Tibial artery (tissue), 4 donors: ENCODE results near the gene TTF1.

Source experiments
- DNase-seq, 2 donors: peaks; one replicate each; pipeline ENCODE4 v3.0.0-alpha.2; 2019
- H3K27ac ChIP-seq, 2 donors: fragments of 200-600 bp; sonication (generic) in 1 of 2; 1 replicate in 1 of 2; 2 replicates in 1 of 2; pipeline ENCODE4 v1.5.1; 2018 to 2019; ENCODE audit warnings: mild to moderate bottlenecking in 1 of 2
- H3K27me3 ChIP-seq, 2 donors: fragments of 200-600 bp; sonication (generic) in 1 of 2; one replicate each; pipeline versions ENCODE4 v1.5.1 to v1.6.0; 2016 to 2019
- H3K36me3 ChIP-seq, 3 donors: fragments of 200-600 bp; sonication (generic) in 2 of 3; one replicate each; pipeline ENCODE4 v1.5.1; 2016 to 2019; ENCODE audit warnings: mild to moderate bottlenecking in 2 of 3
- H3K4me1 ChIP-seq, 4 donors: fragments of 200-600 bp; sonication (generic) in 2 of 4; 1 replicate in 3 of 4; 2 replicates in 1 of 4; pipeline ENCODE4 v1.5.1; 2016 to 2019
- H3K4me3 ChIP-seq, 2 donors: fragments of 200-600 bp; sonication (generic) in 1 of 2; 1 replicate in 1 of 2; 2 replicates in 1 of 2; pipeline ENCODE4 v1.5.1; 2018 to 2019; ENCODE audit warnings: mild to moderate bottlenecking in 2 of 2
- H3K9me3 ChIP-seq, 3 donors: fragments of 200-600 bp; sonication (generic) in 1 of 3; one replicate each; pipeline ENCODE4 v1.5.1; 2016 to 2019
- intact Hi-C: fragments of 100-400 bp; cut with DNase I; formaldehyde crosslinking; loops from one replicate; pipeline ENCODE4 v1.15.0; 2023; ENCODE audit warnings: low total_unique reads
- TF ChIP-seq, protein P1 (sequence below), 2 experiments: fragments of 200-600 bp in 1 of 2; fragments of 450-650 bp in 1 of 2; IDR thresholded peaks; one replicate each; pipeline ENCODE4 v1.5.1; 2017 to 2019; ENCODE audit warnings: antibody characterized with exemption in 2 of 2, mild to moderate bottlenecking in 1 of 2, moderate library complexity in 1 of 2

Gene TTF1

DNA sequence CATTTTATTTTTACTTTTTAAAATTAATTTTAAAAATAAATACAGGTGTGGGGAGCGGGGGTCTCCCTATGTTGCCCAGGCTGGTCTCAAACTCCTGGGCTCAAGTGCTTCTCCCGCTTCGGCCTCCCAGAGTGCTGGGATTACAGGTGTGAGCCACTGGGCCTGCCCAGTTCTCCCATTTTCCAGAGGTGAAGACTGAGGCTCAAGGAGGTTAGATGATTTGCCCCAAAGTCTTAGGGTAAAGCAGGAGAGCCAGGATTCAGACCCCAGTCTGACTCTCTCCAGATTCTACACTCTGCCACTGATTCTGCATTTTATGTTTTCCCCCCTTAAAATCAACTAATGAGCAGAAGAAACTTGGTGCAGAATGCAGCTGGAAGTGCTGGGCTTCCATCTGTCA, 40.2 kb upstream of the TTF1 start:
- H3K4me1 ChIP-seq: no peaks in the 10 kb centered on the region
- intact Hi-C loops: no loop called here
- TF ChIP-seq, protein P1, sequence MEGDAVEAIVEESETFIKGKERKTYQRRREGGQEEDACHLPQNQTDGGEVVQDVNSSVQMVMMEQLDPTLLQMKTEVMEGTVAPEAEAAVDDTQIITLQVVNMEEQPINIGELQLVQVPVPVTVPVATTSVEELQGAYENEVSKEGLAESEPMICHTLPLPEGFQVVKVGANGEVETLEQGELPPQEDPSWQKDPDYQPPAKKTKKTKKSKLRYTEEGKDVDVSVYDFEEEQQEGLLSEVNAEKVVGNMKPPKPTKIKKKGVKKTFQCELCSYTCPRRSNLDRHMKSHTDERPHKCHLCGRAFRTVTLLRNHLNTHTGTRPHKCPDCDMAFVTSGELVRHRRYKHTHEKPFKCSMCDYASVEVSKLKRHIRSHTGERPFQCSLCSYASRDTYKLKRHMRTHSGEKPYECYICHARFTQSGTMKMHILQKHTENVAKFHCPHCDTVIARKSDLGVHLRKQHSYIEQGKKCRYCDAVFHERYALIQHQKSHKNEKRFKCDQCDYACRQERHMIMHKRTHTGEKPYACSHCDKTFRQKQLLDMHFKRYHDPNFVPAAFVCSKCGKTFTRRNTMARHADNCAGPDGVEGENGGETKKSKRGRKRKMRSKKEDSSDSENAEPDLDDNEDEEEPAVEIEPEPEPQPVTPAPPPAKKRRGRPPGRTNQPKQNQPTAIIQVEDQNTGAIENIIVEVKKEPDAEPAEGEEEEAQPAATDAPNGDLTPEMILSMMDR (IDR thresholded peaks at IDR 0.05): no peak
- no peak for DNase-seq
- peaks cover 0 to 39% of the 10 kb centered on the region in 2 donors for H3K27me3 ChIP-seq
- H3K4me3 ChIP-seq: no peak overlapping the region
- no peak overlapping the region for H3K27ac ChIP-seq
- no peaks in the 10 kb centered on the region for H3K9me3 ChIP-seq
- H3K36me3 ChIP-seq: no peaks in the 10 kb centered on the region

DNA sequence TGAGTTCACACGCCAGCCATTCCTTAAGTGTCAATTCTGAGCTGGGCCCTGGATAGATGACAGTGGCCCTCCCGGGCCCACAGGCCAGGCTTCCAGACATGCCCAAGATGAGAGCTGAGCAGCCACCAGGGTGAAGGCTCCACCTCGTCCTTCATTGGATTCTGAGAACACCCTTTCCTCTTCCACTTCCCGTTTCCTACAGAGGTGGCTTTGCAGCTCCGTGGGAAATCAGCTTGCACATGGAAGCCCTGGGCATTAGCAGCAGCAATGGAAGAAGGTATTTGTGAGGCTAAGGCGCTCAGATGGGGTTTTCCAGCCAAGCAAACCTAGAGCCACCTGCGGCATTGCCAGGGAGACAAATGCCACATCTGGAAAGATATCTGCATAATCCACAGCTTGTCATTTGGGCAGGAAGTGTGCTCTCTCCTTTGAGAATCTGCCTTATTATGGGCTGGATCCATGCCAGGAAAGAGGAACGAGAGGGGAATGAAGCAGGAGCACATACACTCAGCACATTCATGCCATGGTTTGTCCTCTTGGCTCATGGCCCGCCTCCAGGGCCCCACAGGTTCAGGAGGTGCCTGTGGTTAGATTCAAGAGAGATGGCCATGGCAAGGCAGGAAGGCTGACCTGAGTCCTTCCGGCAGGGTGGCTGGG, 37.4 kb upstream of the TTF1 start:
- H3K4me3 ChIP-seq: no peak overlapping the region
- TF ChIP-seq, protein P1 (IDR thresholded peaks at IDR 0.05): no peak
- H3K27ac ChIP-seq: no peak overlapping the region
- intact Hi-C loops: no loop called here
- no peaks in the 10 kb centered on the region for H3K9me3 ChIP-seq
- H3K27me3 ChIP-seq: peaks cover 0 to 51% of the 10 kb centered on the region in 2 donors
- no peaks in the 10 kb centered on the region for H3K36me3 ChIP-seq
- no peaks in the 10 kb centered on the region for H3K4me1 ChIP-seq
- no peak for DNase-seq

DNA sequence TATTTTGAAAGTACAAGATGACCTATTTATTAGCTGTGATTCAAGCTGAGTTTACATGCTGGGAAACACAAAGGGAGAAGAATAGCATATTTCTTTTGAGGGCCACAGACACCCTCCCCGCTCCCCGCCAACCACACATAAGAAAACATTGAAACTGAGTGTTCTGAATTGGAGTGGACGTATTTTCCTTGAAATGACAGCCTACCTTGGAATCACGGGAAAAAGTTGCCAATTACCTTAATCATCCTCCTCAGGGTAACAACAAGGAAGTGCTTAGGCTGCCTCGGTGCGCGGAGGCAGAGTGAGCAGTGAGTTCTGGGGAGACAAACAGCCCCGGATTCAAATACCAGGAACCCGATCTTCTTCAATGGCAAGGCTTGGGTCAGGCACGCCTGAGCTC, 34.8 kb upstream of the TTF1 start:
- TF ChIP-seq, protein P1 (IDR thresholded peaks at IDR 0.05): no peak
- Histone ChIP-seq H3K36me3 (no peaks in the 10 kb centered on the region), H3K4me1 (no peaks in the 10 kb centered on the region), H3K4me3 (no peak overlapping the region), H3K27me3 (peaks cover 0 to 53% of the 10 kb centered on the region in 2 donors), H3K27ac (no peak overlapping the region), H3K9me3 (no peaks in the 10 kb centered on the region)
- intact Hi-C loops: no loop called here
- DNase-seq: no peak

DNA sequence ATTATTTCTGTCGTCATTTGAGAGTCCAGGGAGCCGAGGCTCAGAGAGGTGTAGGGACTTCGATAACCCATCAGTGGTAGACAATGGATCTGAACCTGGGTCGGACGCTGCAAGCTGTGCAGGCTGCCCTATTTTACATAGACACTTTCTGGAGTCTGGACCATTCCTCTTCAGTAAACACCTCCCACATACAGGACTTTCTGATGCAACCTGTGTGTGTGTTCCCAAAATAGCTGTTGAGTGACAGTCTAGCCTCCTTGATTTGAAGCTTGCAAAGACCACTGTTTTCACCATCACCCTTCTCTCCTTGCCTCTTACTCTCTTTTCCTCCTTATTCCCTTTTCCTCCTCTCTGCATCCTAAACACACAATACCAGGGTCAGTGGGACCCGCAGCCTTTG, 34.1 kb upstream of the TTF1 start:
- no peaks in the 10 kb centered on the region for H3K9me3 ChIP-seq
- H3K27ac ChIP-seq: no peak overlapping the region
- H3K4me1 ChIP-seq: no peaks in the 10 kb centered on the region
- TF ChIP-seq, protein P1 (IDR thresholded peaks at IDR 0.05): no peak
- no peak for DNase-seq
- peaks cover 0 to 52% of the 10 kb centered on the region in 2 donors for H3K27me3 ChIP-seq
- H3K36me3 ChIP-seq: no peaks in the 10 kb centered on the region
- intact Hi-C loops: no loop called here
- H3K4me3 ChIP-seq: no peak overlapping the region

DNA sequence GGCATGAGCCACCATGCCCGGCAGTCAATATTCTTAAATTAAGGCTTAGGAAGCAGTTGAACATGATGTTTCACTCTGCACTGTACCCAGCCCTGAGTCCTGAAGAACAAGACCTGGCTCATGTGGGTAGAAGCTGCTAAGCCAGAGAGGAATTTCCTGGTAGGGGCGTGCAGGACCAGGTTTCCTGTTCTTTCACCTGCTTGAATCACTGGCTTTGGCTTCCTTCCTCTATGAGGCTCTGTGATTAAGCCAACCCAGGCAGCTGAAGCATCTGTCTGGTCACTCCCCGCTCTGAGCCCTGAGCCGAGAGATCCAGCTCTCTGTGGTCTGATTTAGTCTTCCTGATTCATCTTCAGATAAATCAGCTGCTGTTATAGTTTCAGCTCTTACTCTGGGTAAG, 32.5 kb upstream of the TTF1 start:
- DNase-seq: no peak
- Histone ChIP-seq H3K4me1 (no peaks in the 10 kb centered on the region), H3K27ac (no peak overlapping the region), H3K4me3 (no peak overlapping the region), H3K27me3 (peaks cover 0 to 50% of the 10 kb centered on the region in 2 donors), H3K9me3 (no peaks in the 10 kb centered on the region), H3K36me3 (no peaks in the 10 kb centered on the region)
- TF ChIP-seq, protein P1 (IDR thresholded peaks at IDR 0.05): no peak
- intact Hi-C loops: no loop called here

DNA sequence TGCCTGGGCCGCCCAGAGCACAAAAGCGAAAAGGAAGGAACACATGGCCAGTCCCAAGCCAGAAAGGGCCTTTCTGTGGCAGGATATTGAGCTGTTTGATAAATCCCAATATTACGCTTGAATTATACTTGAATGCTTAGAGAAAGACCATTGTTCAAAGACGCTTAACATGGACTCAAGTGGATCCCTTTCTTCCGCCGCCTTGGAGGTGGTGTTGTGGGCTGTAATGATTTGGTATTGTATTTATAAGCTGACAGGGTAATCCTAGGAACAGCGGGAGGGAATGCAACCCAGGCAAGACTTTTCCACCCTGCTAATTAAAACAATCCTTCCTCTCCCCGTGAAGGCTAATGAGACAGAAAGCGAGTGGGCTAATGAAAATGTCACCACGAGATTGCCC, 28.2 kb upstream of the TTF1 start:
- Histone ChIP-seq H3K4me1 (no peaks in the 10 kb centered on the region), H3K4me3 (no peak overlapping the region), H3K36me3 (no peaks in the 10 kb centered on the region), H3K27me3 (peaks cover 0 to 50% of the 10 kb centered on the region in 2 donors), H3K9me3 (no peaks in the 10 kb centered on the region), H3K27ac (no peak overlapping the region)
- intact Hi-C loops: no loop called here
- TF ChIP-seq, protein P1 (IDR thresholded peaks at IDR 0.05): no peak
- no peak for DNase-seq
